Measurements from ENCODE around the gene OGT. TPM values are rescaled to one million over a fixed set of nuclear protein-coding genes. Genes with fewer than 3 reads are reported as not detected.
"Not testable (repeated sequence)": the region's sequence is repeated elsewhere in the genome, so short reads cannot be mapped to it uniquely, and the experiment has no call there.

OGT gene
- total RNA-seq, 4 donors from 2014 or later, result 117 to 243 (median 144) TPM

DNA sequence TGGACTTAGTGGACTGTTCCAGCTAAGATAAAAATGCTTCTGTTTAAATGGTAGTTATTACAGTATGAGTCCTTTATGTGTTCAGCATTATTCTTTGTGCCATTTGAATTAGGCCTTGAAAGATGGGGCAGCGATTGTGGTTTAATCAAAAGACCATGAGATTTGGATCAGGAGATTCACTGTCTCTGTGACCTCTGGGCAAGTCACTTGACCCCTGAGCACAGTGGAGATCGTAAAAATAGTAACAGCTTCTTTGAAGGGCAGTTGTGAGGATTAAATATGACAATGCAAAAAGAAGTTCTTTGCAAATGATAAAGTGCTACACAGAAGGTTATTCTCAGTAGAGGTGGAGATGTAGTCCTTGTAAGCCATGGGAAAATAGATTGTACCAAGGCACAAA, 74.6 kb downstream of the OGT start:
- intact Hi-C loops (cut with DNase I; ENCODE audit: low total_unique reads), result no loop called here
- H3K27ac ChIP-seq, result no peak overlapping the region
- no peaks in the 10 kb centered on the region for H3K36me3 ChIP-seq
- DNase-seq, result no peak
- no peak for TF ChIP-seq POLR2A (IDR thresholded peaks at IDR 0.05)
- TF ChIP-seq, protein P1, sequence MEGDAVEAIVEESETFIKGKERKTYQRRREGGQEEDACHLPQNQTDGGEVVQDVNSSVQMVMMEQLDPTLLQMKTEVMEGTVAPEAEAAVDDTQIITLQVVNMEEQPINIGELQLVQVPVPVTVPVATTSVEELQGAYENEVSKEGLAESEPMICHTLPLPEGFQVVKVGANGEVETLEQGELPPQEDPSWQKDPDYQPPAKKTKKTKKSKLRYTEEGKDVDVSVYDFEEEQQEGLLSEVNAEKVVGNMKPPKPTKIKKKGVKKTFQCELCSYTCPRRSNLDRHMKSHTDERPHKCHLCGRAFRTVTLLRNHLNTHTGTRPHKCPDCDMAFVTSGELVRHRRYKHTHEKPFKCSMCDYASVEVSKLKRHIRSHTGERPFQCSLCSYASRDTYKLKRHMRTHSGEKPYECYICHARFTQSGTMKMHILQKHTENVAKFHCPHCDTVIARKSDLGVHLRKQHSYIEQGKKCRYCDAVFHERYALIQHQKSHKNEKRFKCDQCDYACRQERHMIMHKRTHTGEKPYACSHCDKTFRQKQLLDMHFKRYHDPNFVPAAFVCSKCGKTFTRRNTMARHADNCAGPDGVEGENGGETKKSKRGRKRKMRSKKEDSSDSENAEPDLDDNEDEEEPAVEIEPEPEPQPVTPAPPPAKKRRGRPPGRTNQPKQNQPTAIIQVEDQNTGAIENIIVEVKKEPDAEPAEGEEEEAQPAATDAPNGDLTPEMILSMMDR (IDR thresholded peaks at IDR 0.05), result no peak
- no peaks in the 10 kb centered on the region for H3K9me3 ChIP-seq
- no peak overlapping the region for H3K4me3 ChIP-seq
- H3K27me3 ChIP-seq, result no peaks in the 10 kb centered on the region
- H3K4me1 ChIP-seq, result no peaks in the 10 kb centered on the region

DNA sequence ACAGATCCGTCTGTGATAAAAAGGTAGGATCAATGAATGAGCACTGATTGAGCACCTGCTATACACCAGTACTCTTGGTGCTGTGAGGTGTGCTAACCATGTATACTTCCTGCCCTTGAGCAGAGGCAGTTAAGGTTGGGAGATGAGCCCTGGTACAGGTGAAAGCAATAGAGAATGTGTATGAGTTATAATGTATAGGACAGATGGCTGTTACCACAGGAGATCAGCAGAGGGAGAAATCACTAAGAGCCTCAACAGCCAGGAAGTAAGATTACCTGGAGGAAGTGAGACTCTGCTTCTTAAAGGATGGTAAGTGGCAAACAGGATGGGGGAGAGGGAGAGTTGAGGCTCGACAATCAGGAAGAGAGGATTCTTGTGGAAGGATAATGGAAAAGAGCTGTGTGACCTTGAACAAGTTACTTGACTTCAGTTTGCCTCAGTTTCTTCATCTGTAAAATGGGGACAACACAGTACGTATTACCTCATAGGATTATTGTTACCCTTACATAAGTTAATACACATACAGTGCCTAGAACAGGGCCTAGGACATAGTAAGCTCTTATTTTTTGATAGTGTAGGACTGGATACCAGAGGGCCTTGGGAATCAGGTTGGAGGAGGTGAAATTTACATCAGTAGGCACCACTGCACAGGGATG, 76.3 kb downstream of the OGT start:
- TF ChIP-seq, protein P1 (IDR thresholded peaks at IDR 0.05), result no peak
- no peak for TF ChIP-seq POLR2A (IDR thresholded peaks at IDR 0.05)
- H3K27ac ChIP-seq, result no peak overlapping the region
- H3K36me3 ChIP-seq, result no peaks in the 10 kb centered on the region
- no peaks in the 10 kb centered on the region for H3K9me3 ChIP-seq
- no peak for DNase-seq
- H3K4me1 ChIP-seq, result no peaks in the 10 kb centered on the region
- H3K4me3 ChIP-seq, result no peak overlapping the region
- H3K27me3 ChIP-seq, result no peaks in the 10 kb centered on the region
- intact Hi-C loops (cut with DNase I; ENCODE audit: low total_unique reads), result no loop called here

DNA sequence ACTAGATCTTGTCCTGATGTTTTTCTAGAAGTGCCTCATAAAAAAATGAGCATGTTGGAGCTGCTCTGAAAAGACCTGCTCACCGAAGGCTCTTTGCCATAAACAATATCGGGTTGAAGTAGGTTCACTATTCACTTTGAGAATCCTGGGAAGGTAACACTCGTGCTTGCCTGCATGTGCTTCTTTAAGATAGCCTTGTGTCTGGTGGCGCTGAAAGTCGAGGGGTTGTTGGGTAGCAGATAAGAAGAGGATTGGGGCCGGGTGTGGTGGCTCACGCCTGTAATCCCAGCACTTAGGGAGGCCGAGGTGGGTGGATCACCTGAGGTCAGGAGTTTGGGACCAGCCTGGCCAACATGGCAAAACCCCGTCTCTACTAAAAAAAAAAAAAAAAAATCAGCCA, 78.8 kb downstream of the OGT start:
- DNase-seq; H3K9me3 ChIP-seq; intact Hi-C loops (cut with DNase I; ENCODE audit: low total_unique reads); H3K4me3 ChIP-seq; H3K4me1 ChIP-seq; H3K36me3 ChIP-seq; H3K27me3 ChIP-seq; H3K27ac ChIP-seq: not testable (repeated sequence)

DNA sequence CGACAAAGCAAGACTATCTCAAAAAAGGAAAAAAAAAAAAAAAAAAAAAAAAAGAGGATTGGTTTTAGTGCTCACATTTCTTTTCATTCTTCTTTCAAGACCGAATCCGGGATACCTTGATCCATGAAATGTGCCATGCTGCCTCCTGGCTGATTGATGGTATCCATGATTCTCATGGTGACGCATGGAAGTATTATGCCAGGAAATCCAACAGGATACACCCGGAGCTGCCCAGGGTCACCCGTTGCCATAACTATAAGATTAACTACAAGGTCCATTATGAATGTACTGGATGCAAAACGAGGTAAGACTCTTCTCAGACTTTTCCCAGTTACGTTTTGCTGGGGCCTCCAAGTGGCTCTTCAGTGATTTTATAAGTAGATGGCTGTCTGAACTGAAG, 79.4 kb downstream of the OGT start:
- H3K4me3 ChIP-seq, result no peak overlapping the region
- H3K4me1 ChIP-seq, result no peaks in the 10 kb centered on the region
- no peaks in the 10 kb centered on the region for H3K9me3 ChIP-seq
- no peak for DNase-seq
- TF ChIP-seq, protein P1 (IDR thresholded peaks at IDR 0.05), result no peak
- no peak for TF ChIP-seq POLR2A (IDR thresholded peaks at IDR 0.05)
- no peaks in the 10 kb centered on the region for H3K36me3 ChIP-seq
- intact Hi-C loops (cut with DNase I; ENCODE audit: low total_unique reads), result no loop called here
- H3K27me3 ChIP-seq, result no peaks in the 10 kb centered on the region
- H3K27ac ChIP-seq, result no peak overlapping the region

DNA sequence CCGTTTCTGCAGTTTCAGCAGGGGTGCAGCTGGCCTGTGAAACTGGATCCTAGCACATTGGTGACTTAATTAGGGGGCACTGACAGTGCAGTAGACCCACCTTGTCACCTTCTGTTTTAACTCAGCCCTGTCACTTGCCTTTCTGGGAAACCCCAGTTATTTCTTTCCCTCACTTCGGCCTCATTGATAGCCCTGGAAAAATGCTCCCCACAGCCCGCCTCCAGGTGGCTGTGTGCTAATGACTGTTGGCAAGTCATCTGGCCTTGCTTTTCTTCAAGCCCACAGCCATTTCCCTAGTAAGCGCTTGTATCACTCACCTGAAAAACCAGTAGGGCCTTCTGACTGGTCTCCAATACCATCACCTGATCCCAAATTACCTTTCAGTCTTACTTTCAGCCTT, 82.2 kb downstream of the OGT start:
- Histone ChIP-seq H3K27ac (no peak overlapping the region), H3K27me3 (no peaks in the 10 kb centered on the region), H3K36me3 (no peaks in the 10 kb centered on the region), H3K4me3 (no peak overlapping the region), H3K4me1 (no peaks in the 10 kb centered on the region), H3K9me3 (no peaks in the 10 kb centered on the region)
- intact Hi-C loops (cut with DNase I; ENCODE audit: low total_unique reads), result no loop called here
- no peak for TF ChIP-seq POLR2A (IDR thresholded peaks at IDR 0.05)
- TF ChIP-seq, protein P1 (IDR thresholded peaks at IDR 0.05), result no peak
- no peak for DNase-seq

DNA sequence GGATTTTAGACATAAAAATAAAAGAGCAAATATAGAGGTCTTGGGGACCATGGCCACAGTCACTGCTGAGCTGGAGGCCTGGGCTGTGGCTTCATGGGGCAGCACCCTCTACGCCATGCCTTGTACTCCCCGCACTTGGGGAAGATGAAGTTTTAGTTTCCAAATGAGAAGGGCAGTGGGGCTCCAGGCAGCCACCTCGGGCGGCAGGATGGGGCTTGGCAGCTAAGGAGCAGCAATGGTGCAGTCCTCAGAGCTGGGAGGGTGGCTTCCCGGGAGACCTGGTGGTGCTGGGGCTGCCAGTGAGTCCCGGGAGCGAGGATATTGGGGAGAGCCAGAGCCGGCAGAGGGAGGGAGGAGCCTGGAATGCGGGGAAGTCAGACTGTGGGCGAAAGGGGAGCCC, 83.0 kb downstream of the OGT start:
- no peak overlapping the region for H3K27ac ChIP-seq
- no peaks in the 10 kb centered on the region for H3K4me1 ChIP-seq
- intact Hi-C loops (cut with DNase I; ENCODE audit: low total_unique reads), result no loop called here
- H3K36me3 ChIP-seq, result no peaks in the 10 kb centered on the region
- H3K9me3 ChIP-seq, result no peaks in the 10 kb centered on the region
- H3K27me3 ChIP-seq, result no peaks in the 10 kb centered on the region
- H3K4me3 ChIP-seq, result no peak overlapping the region
- TF ChIP-seq, protein P1 (IDR thresholded peaks at IDR 0.05), result no peak
- no peak for TF ChIP-seq POLR2A (IDR thresholded peaks at IDR 0.05)
- DNase-seq, result no peak
